Right renal cortex interstitium (tissue), 3 donors: Measurements from ENCODE around the gene CDC20B. TPM values are rescaled to one million over a fixed set of nuclear protein-coding genes. Genes with fewer than 3 reads are reported as not detected.
"Not testable (repeated sequence)": the region's sequence is repeated elsewhere in the genome, so short reads cannot be mapped to it uniquely, and the experiment has no call there.

Source experiments
- DNase-seq, 3 donors: peaks; one replicate each; pipeline ENCODE4 v3.0.0-alpha.2; 2013; ENCODE audit warnings: low read depth in 3 of 3, low spot score in 2 of 3
- polyA plus RNA-seq, 3 donors: library from polyadenylated mRNA; unstranded; fragments of 120-200 nt; gene quantifications; one replicate each; pipeline ENCODE4 v1.2.1, GENCODE V29; 2013; ENCODE audit not compliant: insufficient read length in 3 of 3

Gene CDC20B
- polyA plus RNA-seq, 3 donors: 0.69 to 0.89 (median 0.87) TPM

- no peak for DNase-seq
Measured at GRCh38 chr5:55104946-55105701, 67.9 kb downstream of the CDC20B start.

- no peak for DNase-seq
Measured at GRCh38 chr5:55104036-55104772, 68.8 kb downstream of the CDC20B start.

- DNase-seq: no peak
Measured at GRCh38 chr5:55102348-55102747, 70.6 kb downstream of the CDC20B start, which contains the start of gene GZMA. Gene GZMA (plus strand): TSS chr5:55102646. CDS start chr5:55102683, 37 bp downstream.

- no peak for DNase-seq
Measured at GRCh38 chr5:55101556-55102276, 71.3 kb downstream of the CDC20B start.

DNA sequence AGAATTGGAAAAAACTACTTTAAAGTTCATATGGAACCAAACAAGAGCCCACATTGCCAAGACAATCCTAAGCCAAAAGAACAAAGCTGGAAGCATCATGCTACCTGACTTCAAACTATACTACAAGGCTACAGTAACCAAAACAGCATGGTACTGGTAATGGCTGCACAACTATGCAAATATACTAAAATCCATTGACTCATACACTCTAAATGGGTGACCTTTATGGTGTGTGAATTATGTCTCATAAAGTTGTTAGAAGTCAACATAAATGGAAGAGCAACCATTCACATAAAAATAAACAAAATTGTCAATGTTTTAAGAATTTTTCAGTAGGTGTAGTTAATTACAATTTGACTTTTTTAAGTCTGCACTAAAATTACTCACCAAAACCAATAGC is 71.8 kb downstream of the CDC20B start:
- DNase-seq: not testable (repeated sequence)

GRCh38 chr5:55096861-55097260 is 76.1 kb downstream of the CDC20B start:
- DNase-seq: no peak

DNA sequence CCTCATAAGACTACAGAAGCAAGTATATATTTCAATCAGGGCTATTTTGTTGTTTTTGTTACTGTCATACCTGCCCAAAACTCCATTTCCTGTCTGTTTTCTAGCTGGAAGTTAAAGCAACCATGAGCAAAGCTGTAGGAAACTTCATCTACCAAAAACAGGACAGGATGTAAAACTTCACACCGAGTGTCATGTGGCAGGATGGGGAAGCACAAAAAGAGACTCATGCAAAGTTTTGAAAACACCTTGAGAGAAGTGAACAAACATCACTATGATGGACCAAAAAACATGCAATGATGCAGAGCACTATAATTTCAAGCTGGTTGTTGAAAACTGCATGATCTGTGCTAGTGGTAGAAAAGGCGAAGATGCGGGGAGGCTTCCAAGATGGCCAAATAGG is 76.8 kb downstream of the CDC20B start:
- DNase-seq: no peak

- DNase-seq: not testable (repeated sequence)
Measured at GRCh38 chr5:55091011-55091410, 82.0 kb downstream of the CDC20B start.

GRCh38 chr5:55089301-55089700 is 83.7 kb downstream of the CDC20B start:
- not testable (repeated sequence) for DNase-seq

DNA sequence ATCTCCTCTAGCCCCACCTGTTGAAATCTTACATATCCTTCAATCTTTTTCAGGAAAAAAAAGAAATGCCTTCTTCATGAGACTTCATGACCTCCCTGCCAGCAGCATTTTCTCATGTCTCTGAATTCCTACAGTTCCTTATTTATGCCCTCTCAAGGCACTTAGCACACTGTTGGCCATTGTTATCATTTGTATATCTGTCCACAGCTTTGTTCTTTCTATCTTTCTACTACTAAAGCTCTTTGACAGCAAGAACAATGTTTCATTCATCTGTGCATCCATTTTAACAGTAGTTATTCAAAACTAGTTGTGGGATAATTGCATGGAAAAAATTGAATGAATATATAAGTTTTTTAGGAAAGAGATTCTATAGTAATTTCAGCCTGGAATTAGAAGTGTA is 91.4 kb downstream of the CDC20B start:
- no peak for DNase-seq

- DNase-seq: no peak
Measured at GRCh38 chr5:55073211-55073610, 99.8 kb downstream of the CDC20B start.

- DNase-seq: no peak
Measured at GRCh38 chr5:55072666-55073065, 100.3 kb downstream of the CDC20B start.

GRCh38 chr5:55071413-55071812 is 101.6 kb downstream of the CDC20B start:
- DNase-seq: no peak

- no peak for DNase-seq
Measured at GRCh38 chr5:55070968-55071367, 102.0 kb downstream of the CDC20B start.

DNA sequence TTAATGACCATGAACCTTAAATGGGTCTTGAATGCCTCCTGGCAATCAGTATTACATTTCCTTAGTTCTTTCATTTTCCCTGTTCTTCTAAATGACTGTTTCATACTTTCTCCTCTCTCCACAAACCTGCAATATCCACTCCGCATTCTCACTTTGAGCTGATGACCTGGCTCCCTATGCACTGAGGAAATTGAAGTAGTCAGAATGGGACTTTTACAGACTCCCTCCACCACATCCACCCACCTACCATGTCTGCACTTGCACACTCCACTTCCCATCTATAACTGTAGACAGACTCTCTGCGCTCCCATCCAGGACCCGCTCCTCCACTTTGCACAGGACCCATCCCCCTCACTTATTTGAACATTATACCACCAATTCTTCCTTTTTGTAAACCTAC is 106.7 kb downstream of the CDC20B start:
- DNase-seq: no peak

GRCh38 chr5:55064523-55064922 is 108.5 kb downstream of the CDC20B start:
- DNase-seq: no peak

- no peak for DNase-seq
Measured at GRCh38 chr5:55063899-55064298, 109.1 kb downstream of the CDC20B start.

DNA sequence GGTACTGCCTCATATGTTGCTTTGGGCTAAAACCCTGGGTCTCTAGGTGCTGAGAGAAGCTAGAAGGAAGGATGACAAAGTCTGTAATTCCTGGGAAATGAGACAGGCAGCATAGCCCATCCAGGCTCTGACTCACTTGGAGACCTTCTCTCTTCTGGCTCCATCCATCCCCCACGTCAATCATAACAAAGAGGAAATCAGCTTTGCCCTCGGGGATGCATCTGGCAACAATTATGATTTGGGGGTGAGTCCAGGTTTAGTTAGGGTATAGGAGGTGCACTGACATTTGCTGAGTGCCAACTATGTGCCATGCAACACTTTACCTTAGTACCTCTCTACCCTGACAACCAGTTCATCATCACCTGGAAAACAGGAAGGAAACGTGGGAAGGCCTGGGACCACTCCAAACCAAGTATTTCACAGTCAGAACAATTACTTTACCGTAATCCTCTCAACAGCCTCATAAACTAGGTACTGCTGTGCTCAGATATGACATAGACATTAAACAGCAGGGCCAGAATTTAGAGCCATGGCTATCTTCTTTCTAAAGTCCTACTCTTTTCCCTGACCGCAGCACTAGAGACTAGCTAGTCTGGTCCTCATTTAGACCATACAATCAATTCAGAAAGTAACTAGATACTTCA is 109.6 kb downstream of the CDC20B start:
- DNase-seq: no peak
